Endothelial cell of umbilical vein (primary cell): ENCODE data around the gene PRDM16. TPM values are rescaled to one million over a fixed set of nuclear protein-coding genes. Genes with fewer than 3 reads are reported as not detected.

Source experiments
- BruUV-seq: library from RNA; stranded (reverse); fragments of 400-500 nt; replicated peaks from 2 replicates; lab custom pipeline; 2021; lab: Mats Ljungman, UMichigan
- CTCF ChIA-PET: fragments of 300-600, 350-600 bp; sonication (Branson Sonifier 250); formaldehyde crosslinking; loops from one replicate; lab custom pipeline; 2021; ENCODE audit warnings: antibody characterized with exemption, inconsistent platforms; lab: Charles Lee
- POLR2A ChIA-PET: fragments of 300-600, 350-600 bp; sonication (Branson Sonifier 250); formaldehyde crosslinking; loops from one replicate; lab custom pipeline; 2021; ENCODE audit warnings: antibody characterized with exemption, inconsistent platforms; lab: Charles Lee
- DNase-seq: peaks from one replicate; pipeline ENCODE4 v3.0.0-alpha.2; 2011; ENCODE audit warnings: low read depth, low spot score
- FAIRE-seq: peaks from 2 replicates; lab custom pipeline; 2011; peaks lifted over from hg19 to GRCh38; lab: Jason Lieb, UNC
- H2AFZ ChIP-seq: 2 replicates; pipeline ENCODE4 v1.6.0; 2012; ENCODE audit warnings: low read depth, low read length, control low read depth, inconsistent platforms
- H3K27ac ChIP-seq: 2 replicates; pipeline ENCODE4 v1.5.1; 2011; ENCODE audit warnings: low read depth, mild to moderate bottlenecking, control low read depth, low read length, moderate library complexity; ENCODE audit not compliant: insufficient read depth
- H3K27me3 ChIP-seq, 2 experiments: 2 replicates each; pipeline versions ENCODE4 v1.6.0 to v1.6.1; 2011; ENCODE audit warnings: low read length in 2 of 2, mixed read lengths in 1 of 2; ENCODE audit not compliant: control insufficient read depth in 2 of 2, insufficient read depth in 2 of 2
- H3K36me3 ChIP-seq, 2 experiments: 2 replicates in 1 of 2; 3 replicates in 1 of 2; pipeline ENCODE4 v1.5.1; 2011; ENCODE audit warnings: low read length in 2 of 2, mild to moderate bottlenecking in 1 of 2, moderate library complexity in 1 of 2; ENCODE audit not compliant: control insufficient read depth in 2 of 2, insufficient read depth in 2 of 2; ENCODE audit errors: extremely low read depth in 1 of 2
- H3K4me1 ChIP-seq: 3 replicates; pipeline ENCODE4 v1.5.1; 2011; ENCODE audit warnings: mild to moderate bottlenecking, low read length; ENCODE audit not compliant: control insufficient read depth, insufficient read depth; ENCODE audit errors: extremely low read depth
- H3K4me2 ChIP-seq: 2 replicates; pipeline ENCODE4 v1.6.1; 2011; ENCODE audit warnings: low read length, control low read depth, mixed read lengths; ENCODE audit not compliant: insufficient read depth
- H3K4me3 ChIP-seq, 3 experiments: fragments of 200-600 bp in 1 of 3; sonication (generic), shearing (Covaris generic) in 1 of 3; replicated peaks in 1 of 3; 2 replicates each; pipeline ENCODE4 v1.5.1; 2011 to 2016; ENCODE audit warnings: control low read depth in 3 of 3, low read length in 3 of 3, mild to moderate bottlenecking in 2 of 3, inconsistent platforms in 1 of 3, low read depth in 1 of 3, moderate library complexity in 1 of 3; ENCODE audit not compliant: insufficient read depth in 1 of 3
- H3K79me2 ChIP-seq: 2 replicates; pipeline ENCODE4 v1.6.0; 2012; ENCODE audit warnings: low read length, inconsistent platforms; ENCODE audit not compliant: control insufficient read depth, insufficient read depth
- H3K9ac ChIP-seq: replicated peaks from 2 replicates; pipeline ENCODE3; 2011; ENCODE audit warnings: low read length, control low read depth; ENCODE audit not compliant: insufficient read depth; ENCODE audit errors: extremely low read depth
- H3K9me1 ChIP-seq: replicated peaks from 3 replicates; pipeline ENCODE4 v1.6.0; 2011; ENCODE audit warnings: mild to moderate bottlenecking, low read length; ENCODE audit not compliant: control insufficient read depth, insufficient read depth; ENCODE audit errors: extremely low read depth
- H3K9me3 ChIP-seq: replicated peaks from 2 replicates; pipeline ENCODE4 v1.5.1; 2012; ENCODE audit warnings: low read length, inconsistent platforms; ENCODE audit not compliant: control insufficient read depth, insufficient read depth
- H4K20me1 ChIP-seq: replicated peaks from 2 replicates; pipeline ENCODE3; 2011; ENCODE audit warnings: mild to moderate bottlenecking, low read length; ENCODE audit not compliant: control insufficient read depth, insufficient read depth; ENCODE audit errors: extremely low read depth
- EZH2 ChIP-seq: IDR thresholded peaks from 2 replicates; pipeline ENCODE4 v1.6.1; 2012; ENCODE audit warnings: borderline replicate concordance, low read depth, mild to moderate bottlenecking, moderate library complexity, low read length, inconsistent platforms; ENCODE audit not compliant: severe bottlenecking
- FOS ChIP-seq: IDR thresholded peaks from 2 replicates; pipeline ENCODE4 v1.6.1; 2011; ENCODE audit warnings: mild to moderate bottlenecking, low read length, moderate library complexity, borderline replicate concordance; ENCODE audit not compliant: insufficient read depth
- GATA2 ChIP-seq: IDR thresholded peaks from 2 replicates; pipeline ENCODE4 v1.7.0; 2011; ENCODE audit warnings: low read depth, mild to moderate bottlenecking, moderate library complexity, mixed read lengths, low read length; ENCODE audit not compliant: insufficient read length, insufficient read depth
- JUN ChIP-seq: IDR thresholded peaks from 2 replicates; pipeline ENCODE4 v1.6.1; 2011; ENCODE audit warnings: borderline replicate concordance, low read depth; ENCODE audit not compliant: insufficient read length, insufficient read depth
- MYC ChIP-seq: IDR thresholded peaks from one replicate; pipeline ENCODE4 v1.6.1; 2011; ENCODE audit warnings: mild to moderate bottlenecking, low read depth, low read length
- POLR2A ChIP-seq: IDR thresholded peaks from 2 replicates; pipeline ENCODE4 v1.6.1; 2012; ENCODE audit warnings: low read depth, mild to moderate bottlenecking, control low read depth, low read length
- POLR2AphosphoS5 ChIP-seq: IDR thresholded peaks from 2 replicates; pipeline ENCODE4 v1.6.1; 2012; ENCODE audit warnings: low read depth, mild to moderate bottlenecking, control low read depth, low read length, moderate library complexity; ENCODE audit not compliant: insufficient read depth
- dilution Hi-C: fragments of 300-500 bp; cut with MboI; formaldehyde crosslinking; loops from one replicate; pipeline ENCODE4 v1.15.0; 2019; ENCODE audit warnings: low sequenced_read_pairs; ENCODE audit not compliant: extremely low pct_ligation_motif_present
- intact Hi-C: fragments of 100-400 bp; cut with micrococcal nuclease; formaldehyde crosslinking; loops from one replicate; pipeline ENCODE4 v1.10.0; 2022
- polyA plus RNA-seq, 4 experiments: library from polyadenylated mRNA; depleted of rRNA in 3 of 4; stranded (reverse) in 3 of 4; unstranded in 1 of 4; fragments of >200 nt; gene quantifications; 2 replicates each; pipeline versions ENCODE4 v1.2.1 to v1.2.3, GENCODE V29; 2011 to 2012; ENCODE audit warnings: missing spikeins in 1 of 4
- total RNA-seq: library from RNA; stranded (reverse); gene quantifications from 2 replicates; pipeline ENCODE4 v1.2.3, GENCODE V29; 2021
- TF ChIP-seq, protein P1 (sequence below), 2 donors: IDR thresholded peaks; 1 replicate in 1 of 2; 2 replicates in 1 of 2; pipeline ENCODE4 v1.5.1; 2011; ENCODE audit warnings: low read length in 2 of 2, mild to moderate bottlenecking in 2 of 2, moderate library complexity in 2 of 2, control low read depth in 1 of 2, inconsistent platforms in 1 of 2, low read depth in 1 of 2; ENCODE audit not compliant: insufficient read depth in 1 of 2; ENCODE audit errors: extremely low read depth in 1 of 2
- TF ChIP-seq, protein P2 (sequence below): IDR thresholded peaks from 2 replicates; pipeline ENCODE4 v1.6.1; 2011; ENCODE audit not compliant: insufficient read depth, insufficient read length

The PRDM16 gene
- total and polyA plus RNA-seq, 2 donors (not counting 3 experiments of a cell fraction or from before 2014, with no cell fraction given), result not detected

DNA sequence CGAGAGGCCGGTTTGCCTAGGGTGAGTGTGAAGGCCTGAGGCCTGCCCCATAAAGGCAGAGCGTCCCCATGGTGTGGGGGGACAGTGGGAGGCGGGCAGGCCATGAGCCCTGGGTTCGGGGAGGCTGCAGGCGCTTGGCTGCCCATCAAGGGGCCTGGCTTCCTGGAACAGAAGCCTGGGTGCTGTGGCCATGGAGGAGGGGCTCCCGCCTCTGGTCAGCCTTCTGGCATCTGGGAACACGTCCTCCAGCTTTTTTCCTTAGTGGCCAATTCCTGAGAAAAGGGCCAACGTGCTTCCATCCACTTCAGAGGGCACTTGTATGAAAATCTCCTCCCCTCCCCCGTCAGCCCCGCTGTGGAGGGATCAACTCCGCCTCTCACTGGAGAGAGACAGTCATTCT lies 58.7 kb downstream of the PRDM16 start:
- H3K9ac ChIP-seq, result no peak overlapping the region
- H3K27me3 ChIP-seq, result no peaks in the 10 kb centered on the region
- H3K27ac ChIP-seq, result no peak overlapping the region
- H3K79me2 ChIP-seq, result no peaks in the 10 kb centered on the region
- no peak overlapping the region for H3K4me3 ChIP-seq
- no peaks in the 10 kb centered on the region for H3K4me1 ChIP-seq
- no peak for TF ChIP-seq FOS
- no peak for TF ChIP-seq POLR2AphosphoS5
- no peak for TF ChIP-seq JUN
- TF ChIP-seq, protein P1, sequence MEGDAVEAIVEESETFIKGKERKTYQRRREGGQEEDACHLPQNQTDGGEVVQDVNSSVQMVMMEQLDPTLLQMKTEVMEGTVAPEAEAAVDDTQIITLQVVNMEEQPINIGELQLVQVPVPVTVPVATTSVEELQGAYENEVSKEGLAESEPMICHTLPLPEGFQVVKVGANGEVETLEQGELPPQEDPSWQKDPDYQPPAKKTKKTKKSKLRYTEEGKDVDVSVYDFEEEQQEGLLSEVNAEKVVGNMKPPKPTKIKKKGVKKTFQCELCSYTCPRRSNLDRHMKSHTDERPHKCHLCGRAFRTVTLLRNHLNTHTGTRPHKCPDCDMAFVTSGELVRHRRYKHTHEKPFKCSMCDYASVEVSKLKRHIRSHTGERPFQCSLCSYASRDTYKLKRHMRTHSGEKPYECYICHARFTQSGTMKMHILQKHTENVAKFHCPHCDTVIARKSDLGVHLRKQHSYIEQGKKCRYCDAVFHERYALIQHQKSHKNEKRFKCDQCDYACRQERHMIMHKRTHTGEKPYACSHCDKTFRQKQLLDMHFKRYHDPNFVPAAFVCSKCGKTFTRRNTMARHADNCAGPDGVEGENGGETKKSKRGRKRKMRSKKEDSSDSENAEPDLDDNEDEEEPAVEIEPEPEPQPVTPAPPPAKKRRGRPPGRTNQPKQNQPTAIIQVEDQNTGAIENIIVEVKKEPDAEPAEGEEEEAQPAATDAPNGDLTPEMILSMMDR (IDR thresholded peaks at IDR 0.05; ENCODE audit: extremely low read depth in 1 of 2, insufficient read depth in 1 of 2, low read depth in 1 of 2, low read length in 2 of 2), result no peak
- no peak for TF ChIP-seq POLR2A
- TF ChIP-seq GATA2, result no peak
- TF ChIP-seq, protein P2, sequence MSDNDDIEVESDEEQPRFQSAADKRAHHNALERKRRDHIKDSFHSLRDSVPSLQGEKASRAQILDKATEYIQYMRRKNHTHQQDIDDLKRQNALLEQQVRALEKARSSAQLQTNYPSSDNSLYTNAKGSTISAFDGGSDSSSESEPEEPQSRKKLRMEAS, result no peak
- TF ChIP-seq MYC, result no peak
- TF ChIP-seq EZH2, result no peak
- H3K9me1 ChIP-seq, result no peaks in the 10 kb centered on the region
- CTCF ChIA-PET, result no interaction called here
- no peak for DNase-seq
- no peak for FAIRE-seq
- no peak overlapping the region for H2AFZ ChIP-seq
- dilution Hi-C loops, result no loop called here
- no peaks in the 10 kb centered on the region for H4K20me1 ChIP-seq
- POLR2A ChIA-PET, result no interaction called here
- H3K36me3 ChIP-seq, result no peaks in the 10 kb centered on the region
- H3K9me3 ChIP-seq, result no peaks in the 10 kb centered on the region
- no TSS peak for BruUV-seq
- intact Hi-C loops, result no loop called here
- H3K4me2 ChIP-seq, result no peak overlapping the region
